CD1c-positive myeloid dendritic cell (primary cell): ENCODE measurements around the gene EXOSC10.
"Not testable (repeated sequence)": the region's sequence is repeated elsewhere in the genome, so short reads cannot be mapped to it uniquely, and the experiment has no call there.

Experiments
- DNase-seq: peaks from one replicate; pipeline ENCODE4 v3.0.0-alpha.2; 2016; ENCODE audit errors: extremely low spot score

The EXOSC10 gene

DNA sequence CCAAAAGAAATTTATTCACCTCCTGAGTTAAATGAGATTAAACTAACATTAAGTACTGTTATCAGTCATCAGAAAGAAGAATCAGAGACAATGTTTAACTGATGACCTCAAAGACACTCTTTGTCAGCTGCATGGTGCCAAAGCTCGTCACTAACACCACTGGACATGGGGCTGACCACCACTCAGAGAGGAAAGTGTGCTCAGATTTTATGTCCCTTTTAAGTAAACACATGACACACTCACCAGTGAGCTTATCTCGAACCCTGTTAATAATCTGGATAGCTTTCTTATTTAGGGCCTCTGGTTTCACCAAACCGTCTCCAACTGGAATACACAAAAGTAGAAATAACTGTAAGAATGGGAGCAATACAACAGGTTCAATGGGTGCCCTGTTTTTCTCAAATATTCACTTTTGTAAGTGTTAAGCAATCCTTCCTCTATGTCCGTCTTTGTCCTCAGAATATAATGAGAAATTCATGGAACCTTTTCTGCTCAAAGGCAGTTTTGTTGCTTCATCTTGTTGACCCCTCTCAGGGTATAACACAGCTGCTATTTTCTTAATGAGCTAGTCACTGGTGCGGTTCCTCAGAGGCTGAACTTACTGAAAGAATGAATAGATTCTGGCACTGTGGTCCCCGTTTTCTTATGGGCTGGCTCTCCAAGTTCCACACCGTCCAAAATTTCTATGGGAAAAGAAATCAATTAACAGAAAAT is 9.5 kb upstream of the EXOSC10 start:
- DNase-seq = no peak

DNA sequence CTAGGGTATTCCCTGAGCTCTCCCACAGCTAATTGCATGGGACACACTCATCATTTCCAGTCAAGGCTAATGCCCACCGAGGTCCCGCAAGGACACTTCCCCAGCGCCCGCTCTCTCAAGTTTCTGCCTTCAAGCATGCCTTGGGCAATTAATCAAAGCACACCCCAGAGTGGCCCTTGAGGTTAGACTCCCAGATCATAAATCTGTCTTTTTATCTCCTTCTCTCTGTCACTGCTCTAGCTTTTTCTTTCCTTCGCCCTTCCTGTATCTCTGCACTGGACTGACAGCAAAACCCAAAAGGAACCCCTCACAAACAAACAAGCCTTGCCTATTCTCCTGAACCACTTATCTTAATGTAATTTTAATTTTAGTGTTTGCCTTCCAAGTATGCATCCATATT is 7.9 kb upstream of the EXOSC10 start:
- no peak for DNase-seq

DNA sequence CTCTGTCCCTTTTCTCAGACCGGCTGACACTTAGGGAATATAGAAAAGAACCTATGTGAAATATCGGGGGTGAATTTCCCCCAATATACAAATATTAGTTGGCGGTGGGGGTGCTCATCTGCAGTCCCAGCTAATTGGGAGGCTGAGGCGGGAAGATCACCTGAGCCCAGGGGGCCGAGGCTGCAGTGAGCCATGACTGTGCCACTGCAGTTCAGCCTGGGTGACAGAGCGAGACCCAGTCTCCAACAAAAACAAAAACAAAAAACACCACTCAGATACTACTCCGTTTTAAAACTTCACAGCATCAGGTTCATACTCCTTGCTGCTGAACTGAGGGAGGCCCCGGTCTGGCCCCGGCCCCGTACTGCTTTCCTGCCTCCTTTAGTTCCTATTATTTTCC is 5.9 kb upstream of the EXOSC10 start:
- no peak for DNase-seq

DNA sequence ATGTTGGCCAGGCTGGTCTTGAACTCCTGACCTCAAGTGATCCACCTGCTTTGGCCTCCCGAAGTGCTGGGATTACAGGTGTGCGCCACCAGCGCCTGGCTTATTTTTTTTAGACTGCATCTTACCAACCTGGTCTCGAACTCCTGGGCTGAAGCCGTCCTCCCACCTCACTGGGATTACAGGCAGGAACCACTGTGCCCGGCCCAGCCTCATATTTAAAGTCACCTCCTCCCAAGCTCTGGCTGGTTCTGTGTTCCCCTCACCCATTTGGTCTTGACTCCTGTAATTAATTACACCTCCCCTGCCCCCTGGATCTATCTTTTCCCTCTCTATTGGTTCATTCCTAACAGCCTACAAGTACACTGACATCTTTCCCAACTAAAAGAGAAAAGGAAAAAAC is 1.7 kb upstream of the EXOSC10 start:
- no peak for DNase-seq

DNA sequence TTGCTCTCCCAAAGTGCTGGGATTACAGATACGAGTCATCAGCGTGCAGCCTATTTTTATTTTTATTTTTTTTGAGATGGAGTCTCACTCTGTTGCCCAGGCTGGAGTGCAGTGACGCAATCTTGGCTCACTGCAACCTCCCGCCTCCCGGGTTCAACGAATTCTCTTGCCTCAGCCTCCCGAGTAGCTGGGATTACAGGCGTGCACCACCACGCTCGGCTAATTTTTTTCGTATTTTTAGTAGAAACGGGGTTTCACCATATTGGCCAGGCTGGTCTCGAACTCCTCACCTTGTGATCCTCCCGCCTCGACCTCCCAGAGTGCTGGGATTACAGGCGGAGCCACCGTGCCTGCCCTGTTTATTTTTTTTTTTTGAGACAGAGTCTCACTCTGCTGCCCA is 1.1 kb upstream of the EXOSC10 start:
- not testable (repeated sequence) for DNase-seq

DNA sequence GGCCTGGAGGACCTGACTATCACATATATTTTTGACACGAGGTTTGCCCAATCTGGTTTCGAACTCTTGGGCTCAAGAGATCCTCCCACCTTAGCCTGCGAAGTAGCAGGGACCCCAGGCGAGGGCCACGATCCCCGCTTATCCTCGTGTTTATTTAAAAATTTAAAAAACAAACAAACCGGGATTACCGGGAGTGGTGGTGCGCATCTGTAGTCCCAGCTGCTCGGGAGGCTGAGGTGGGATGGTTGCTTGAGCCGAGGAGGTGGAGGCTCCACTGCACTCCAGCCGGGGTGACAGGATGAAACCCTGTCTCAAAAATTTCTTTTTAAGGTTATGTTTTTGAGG is 452 bp upstream of the EXOSC10 start:
- DNase-seq = no peak

DNA sequence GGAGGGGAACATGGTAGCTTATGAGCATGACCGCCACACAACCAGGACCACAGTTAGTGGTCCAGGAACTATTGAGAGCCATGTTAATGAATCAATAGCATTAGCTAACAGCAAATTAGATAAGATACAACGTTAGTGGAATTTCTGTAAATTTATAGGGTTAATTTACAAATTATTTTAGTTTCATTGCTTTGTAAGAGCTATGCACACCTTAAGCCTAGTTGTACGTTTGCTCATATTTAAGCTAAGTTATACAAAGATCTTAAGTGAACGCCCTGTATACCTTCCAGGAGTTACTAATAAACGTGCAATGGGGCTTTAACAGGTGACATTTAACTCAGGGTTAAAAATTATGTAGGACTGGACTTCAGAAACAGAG is 749 bp downstream of the EXOSC10 start:
- no peak for DNase-seq

DNA sequence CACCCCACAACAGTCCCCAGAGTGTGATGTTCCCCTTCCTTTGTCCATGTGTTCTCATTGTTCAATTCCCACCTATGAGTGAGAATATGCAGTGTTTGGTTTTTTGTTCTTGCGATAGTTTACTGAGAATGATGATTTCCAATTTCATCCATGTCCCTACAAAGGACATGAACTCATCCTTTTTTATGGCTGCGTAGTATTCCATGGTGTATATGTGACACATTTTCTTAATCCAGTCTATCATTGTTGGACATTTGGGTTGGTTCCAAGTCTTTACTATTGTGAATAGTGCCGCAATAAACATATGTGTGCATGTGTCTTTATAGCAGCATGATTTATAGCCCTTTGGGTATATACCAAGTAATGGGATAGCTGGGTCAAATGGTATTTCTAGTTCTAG is 15.9 kb downstream of the EXOSC10 start:
- not testable (repeated sequence) for DNase-seq

DNA sequence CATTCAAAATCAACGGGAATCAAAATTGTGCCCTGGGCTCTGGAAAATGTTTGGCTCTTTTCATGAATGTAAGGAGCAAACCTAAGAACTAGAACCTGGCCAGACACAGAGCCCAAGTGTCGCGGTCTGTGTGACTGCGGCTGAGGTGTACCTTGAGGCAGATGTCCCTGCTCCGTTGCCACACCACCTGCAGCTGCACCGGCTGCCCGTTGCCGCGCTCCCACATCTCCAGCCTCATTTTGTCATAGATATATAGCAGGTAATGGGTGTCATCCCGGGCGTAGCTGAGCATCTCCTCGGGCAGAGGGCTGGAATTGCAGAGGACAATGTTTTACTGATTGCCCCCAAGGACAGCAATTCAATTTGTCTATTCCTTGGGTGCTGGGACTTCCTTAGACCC is 18.7 kb downstream of the EXOSC10 start:
- no peak for DNase-seq

DNA sequence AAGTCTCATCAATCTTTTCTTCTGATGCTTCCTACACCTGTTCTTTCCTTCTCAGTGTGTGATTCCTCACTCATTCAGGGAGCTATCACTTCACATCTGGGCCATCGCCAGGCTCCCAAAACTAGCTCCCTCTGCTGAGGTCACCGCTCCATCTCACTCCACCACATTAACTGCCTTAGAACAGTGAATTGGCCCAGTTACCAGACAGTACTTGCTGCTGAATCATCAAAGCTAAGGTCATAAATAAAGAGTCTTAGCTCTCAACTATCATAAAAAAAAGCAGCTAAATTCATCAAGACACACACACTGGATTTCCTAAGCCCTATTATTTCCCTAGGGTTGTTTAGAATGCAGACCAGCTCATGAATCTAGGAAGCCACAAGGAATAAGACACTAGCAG is 21.0 kb downstream of the EXOSC10 start:
- DNase-seq = no peak

DNA sequence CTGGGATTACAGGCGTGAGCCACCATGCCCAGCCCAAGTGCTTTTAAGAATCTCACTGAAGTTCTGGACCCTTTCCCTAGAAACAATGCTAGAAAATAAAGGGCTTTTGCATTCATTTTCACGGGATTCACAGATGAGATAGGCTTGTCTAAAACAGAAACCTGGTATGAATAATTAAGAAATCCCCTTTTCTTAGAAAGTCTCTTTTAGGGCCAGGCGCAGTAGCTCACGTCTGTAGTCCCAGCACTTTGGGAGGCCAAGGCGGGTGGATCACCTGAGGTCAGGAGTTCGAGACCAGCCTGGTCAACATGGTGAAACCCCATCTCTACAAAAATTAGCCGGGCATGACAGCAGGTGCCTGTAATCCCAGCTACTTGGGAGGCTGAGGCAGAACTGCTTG is 26.3 kb downstream of the EXOSC10 start:
- not testable (repeated sequence) for DNase-seq

DNA sequence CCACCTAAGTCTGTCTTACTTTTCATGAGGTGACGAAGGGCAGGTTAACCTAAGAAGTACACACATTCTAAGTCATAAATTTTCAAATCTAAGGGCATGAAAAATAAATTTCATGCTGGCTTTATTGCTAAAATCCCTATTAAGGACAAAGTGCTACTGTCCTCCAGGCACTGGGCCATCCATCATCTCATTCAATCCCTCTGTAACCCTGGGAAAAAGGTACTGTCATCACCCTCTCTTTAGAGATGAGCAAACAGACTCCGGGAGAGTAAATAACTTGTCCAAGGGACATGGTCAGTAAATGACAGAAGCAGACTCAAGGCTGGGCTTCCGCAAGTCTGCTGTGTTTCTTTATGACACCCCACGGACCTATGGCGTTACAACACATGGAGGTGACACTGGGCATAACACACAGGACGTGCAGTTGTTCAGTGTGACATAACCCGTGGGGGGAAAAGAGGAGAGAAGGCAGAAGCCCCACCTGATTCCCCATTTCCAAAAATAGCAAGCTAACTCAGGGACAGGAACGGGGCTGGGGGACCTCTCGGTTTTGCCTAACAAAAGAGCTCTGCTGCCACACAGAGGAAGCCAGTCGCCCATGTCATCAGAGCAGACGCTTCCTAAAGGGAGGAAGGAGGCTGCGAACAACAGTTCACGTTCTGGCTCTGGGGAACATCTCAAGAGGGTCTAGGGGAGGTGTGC is 27.3 kb downstream of the EXOSC10 start:
- DNase-seq = no peak

DNA sequence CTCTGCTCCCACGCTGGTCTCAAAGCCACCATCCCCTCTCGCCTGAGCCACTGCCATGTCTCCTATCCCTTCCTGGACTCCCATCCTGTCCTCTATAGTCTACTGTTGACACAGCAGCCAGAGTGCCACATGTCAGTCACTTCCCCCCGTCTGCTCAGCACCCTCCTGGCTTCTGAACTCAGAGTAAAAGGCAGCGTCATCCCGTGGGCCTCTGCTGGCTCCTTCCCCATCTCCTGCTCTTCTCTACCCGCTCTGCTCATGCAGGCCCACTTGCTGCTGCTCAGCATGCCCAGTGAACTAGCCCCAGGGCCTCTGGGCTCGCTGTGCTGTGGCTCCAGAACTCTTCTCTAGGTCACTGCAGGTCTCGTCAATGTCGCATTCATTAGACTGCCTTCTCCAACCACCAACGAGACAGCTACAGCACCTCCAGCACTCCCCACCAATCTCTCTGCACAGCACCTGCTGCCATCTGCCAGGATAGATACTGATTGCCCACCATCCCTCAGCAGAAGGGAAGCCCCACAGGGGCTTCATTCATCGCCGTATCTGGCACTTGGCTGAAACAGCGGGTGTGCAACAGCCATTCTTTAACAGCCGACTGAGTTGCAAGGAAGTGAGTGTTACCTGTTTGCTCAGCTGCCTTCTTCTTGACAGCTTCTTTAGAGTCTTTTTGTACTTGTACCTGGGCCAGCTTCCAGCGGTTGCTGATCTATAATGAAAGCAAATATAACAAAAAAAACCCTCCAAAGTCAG is 28.0 kb downstream of the EXOSC10 start:
- DNase-seq = no peak

DNA sequence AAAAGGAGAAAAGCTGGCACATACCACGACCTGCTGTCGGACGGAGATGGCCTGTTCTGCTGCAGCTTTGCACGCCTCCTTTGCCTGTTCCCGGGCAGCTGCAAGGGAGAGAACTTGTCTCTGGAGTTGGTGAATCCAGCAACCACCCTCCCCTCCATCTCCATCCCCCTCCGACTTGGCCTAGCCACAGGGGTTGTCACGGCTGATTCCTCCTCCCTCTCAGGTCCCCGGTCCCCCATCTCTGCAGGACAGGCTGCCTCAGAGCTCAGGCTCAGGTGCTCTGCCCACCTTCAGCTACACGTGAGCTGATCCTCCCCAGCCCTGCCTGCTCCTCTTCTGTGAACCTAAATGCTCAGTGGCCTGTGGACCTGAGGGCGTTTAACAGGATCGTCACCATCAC is 28.8 kb downstream of the EXOSC10 start:
- DNase-seq = no peak

DNA sequence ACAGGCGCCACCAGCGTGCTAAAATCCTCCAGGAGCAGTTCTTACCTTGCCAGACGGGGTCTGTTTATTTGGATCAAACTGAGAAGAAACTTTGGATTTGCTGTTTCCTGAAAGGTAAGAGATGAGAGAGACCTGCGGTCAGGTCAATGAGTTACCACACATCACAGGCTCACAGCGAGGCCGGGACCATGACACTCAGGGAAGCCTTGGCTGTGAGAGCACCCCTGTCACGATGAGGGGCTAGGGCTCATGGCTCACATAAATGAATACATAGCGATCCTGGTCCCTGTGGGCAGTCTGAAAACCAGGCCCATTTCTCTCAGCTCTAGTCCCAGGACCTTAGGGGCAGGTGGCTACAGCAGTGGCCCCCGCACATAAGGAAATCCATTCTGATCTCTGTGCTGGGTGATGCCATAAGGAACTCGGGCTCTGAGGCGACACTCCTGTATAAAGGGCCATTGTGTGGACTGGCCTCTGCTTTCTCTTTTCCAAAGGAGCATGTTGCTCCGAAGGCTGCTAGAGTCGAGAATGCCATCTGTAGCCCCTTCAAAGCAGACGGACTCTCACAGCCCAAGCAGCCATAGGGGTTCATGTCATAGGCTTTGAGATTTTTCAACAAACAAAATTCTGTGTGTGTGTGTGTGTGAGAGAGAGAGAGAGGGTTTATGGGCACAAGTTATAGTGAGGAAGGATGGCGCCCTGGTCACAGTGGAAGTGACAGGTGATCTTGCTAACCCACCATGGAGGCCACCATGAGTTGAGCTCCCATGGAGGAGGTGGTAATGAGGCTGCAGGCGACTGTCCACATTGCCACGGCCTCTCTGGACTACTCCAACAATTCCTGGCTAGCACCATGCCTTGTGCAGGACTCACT is 30.8 kb downstream of the EXOSC10 start:
- DNase-seq = no peak

DNA sequence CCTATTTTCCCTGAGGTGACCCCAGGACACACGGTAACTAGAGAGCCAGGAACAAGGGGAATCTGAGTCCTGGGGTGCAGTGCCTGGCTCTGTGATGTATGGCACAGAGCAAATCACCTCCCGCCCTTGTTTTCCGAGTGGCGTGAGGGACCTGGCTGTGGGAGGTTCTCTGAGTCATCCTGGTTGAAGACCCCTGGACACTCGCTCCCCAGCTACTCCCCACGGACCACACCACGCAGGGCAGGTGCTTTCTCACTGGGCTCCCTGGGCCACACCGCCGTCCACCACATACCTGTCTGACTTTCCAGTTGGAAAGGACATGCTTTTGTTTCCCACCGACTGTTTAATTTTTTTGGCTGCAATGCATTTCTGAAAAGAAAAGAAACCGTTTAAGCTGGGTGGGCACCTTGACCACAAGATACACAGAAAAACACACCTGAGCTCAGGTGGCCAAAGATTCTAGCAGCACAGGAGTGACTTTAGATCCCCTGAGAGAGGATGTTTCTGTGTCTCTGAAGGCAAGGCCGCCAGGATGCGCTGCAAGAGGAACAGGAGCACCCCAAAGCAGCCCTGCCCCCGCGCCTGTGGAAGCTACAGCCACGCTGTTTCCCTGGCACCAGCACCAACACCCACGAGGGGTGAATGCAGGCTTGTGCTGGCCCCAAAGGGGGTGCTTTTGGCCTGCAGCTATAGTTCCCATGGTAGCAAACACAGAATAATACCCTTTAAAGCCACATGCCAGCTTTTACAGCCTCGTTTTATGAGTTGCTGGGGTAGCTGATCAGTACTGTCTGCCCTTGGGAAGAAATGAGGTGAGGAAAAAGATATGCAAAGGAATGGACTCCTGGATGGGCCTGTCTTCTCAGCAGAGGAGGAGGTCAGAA is 31.7 kb downstream of the EXOSC10 start:
- DNase-seq = no peak

DNA sequence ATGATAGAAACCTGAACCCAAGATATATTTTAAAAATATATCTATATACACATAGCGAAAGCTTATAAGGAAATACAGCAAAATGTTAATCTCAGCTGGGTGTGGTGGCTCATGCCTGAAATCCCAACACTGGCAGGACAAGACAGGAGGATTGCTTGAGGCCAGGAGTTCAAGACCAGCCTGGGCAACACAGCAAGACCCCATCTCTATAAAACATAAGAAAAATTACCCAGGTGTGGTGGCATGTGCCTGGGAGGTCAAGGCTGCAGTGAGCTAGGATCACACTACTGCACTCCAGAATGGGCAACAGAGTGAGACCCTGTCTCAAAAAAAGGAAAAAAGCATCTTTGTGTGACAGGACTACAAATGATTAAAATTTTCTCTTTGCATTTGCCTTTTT is 33.9 kb downstream of the EXOSC10 start:
- no peak for DNase-seq

DNA sequence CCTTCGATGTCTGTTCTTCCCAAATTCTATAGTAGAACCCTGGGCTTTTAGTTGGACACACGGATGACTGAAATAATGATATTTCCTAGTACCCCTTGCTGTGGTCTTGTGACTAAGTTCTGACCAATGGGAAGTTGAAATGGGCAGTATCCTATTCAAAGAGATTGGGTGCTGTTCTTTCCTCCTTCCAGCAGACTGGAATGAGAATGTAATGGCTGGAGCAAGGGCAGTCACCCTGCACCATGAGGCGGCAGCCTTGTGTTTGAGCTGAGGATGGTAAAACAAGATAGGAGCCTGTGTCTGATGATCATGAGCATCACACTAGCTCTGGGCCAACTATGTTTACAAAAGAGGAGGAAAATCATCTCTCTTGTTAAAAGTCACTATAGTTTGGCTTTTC is 34.7 kb downstream of the EXOSC10 start:
- DNase-seq = no peak

DNA sequence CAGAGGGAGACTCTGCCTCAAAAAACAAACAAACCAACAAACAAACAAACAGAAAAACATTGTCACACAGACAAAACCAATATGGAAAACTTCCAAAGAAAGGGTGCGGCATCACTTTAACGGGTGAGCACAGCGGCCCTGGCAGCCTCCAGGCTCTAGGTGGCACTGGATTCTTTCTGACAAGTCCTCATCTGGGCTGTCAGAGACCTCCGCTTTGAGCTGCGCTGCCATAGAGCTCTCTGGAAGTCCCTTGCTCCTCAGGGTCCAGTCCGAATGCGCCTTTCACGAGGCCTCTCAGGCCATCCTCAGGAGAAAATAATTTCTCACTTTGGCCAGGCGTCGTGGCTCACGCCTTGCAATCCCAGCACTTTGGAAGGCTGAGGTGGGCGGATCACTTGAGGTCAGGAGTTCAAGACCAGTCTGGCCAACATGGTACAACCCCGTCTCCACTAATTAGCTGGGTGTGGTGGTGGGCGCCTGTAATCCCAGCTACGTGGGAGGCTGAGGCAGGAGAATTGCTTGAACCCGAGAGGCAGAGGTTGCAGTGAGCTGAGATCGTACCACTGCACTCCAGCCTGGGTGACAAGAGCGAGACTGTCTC is 35.6 kb downstream of the EXOSC10 start:
- DNase-seq = not testable (repeated sequence)

DNA sequence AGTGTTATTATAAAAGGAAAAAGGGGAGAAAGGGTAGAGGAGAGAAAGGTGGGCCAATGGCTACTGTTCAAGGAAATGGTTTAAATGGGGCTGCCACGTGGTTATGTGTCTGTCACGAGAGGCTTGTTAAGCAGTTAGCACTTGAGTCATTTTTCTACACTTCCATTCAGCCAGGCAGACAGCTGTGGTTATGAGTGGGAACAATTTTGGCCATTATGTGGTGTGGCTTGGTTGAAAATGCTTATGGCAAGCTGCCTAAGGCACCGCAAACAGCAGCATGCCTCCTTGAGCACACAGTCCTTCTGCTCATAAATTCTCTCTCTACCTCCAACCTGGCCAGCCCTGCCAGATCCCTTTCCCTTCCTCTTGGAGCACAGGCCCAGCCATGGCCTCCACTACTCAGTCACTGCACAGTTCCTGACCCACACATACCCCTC is 36.7 kb downstream of the EXOSC10 start:
- DNase-seq = peak; percentile 5
